OCI-LY7 (cell line): ENCODE results near the gene VGLL3.

ENCODE experiments used
- EZH2phosphoT487 ChIP-seq: fragments of 200-600 bp; sonication (generic); IDR thresholded peaks from 2 replicates; pipeline ENCODE4 v1.6.1; 2018; ENCODE audit warnings: low read depth, borderline replicate concordance, mild to moderate bottlenecking, mixed run types, antibody characterized with exemption, low read length, moderate library complexity, mixed read lengths
- TF ChIP-seq, protein P1 (sequence below): fragments of 200-600 bp; sonication (generic); conservative IDR thresholded peaks from 2 replicates; pipeline ENCODE4 v1.5.1; 2014; ENCODE audit warnings: mild to moderate bottlenecking, antibody characterized with exemption, low read length, moderate library complexity, mixed read lengths

DNA sequence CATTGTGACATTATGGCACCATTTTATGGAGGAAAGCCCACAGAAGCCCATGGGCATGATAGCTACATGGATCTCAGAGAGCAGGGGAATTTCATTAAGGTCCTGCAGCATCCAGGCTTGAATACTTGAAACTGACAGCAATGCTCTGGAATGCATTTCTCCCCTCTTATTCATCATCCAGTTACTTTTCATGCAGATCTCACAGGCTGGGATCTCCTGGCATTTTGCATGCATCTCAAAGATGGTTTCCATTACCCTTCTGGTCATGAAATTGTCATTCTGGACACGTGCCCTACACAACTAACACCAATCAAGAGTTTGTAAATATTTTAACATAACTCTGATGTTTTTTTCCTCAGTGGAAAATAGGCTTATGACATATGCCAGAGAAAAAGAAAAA is 32.4 kb downstream of the VGLL3 start:
- TF ChIP-seq, protein P1, sequence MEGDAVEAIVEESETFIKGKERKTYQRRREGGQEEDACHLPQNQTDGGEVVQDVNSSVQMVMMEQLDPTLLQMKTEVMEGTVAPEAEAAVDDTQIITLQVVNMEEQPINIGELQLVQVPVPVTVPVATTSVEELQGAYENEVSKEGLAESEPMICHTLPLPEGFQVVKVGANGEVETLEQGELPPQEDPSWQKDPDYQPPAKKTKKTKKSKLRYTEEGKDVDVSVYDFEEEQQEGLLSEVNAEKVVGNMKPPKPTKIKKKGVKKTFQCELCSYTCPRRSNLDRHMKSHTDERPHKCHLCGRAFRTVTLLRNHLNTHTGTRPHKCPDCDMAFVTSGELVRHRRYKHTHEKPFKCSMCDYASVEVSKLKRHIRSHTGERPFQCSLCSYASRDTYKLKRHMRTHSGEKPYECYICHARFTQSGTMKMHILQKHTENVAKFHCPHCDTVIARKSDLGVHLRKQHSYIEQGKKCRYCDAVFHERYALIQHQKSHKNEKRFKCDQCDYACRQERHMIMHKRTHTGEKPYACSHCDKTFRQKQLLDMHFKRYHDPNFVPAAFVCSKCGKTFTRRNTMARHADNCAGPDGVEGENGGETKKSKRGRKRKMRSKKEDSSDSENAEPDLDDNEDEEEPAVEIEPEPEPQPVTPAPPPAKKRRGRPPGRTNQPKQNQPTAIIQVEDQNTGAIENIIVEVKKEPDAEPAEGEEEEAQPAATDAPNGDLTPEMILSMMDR, result no peak
- TF ChIP-seq EZH2phosphoT487, result no peak
